Stomach smooth muscle (tissue), 2 donors: ENCODE data around the gene PDLIM1.
"Not testable (repeated sequence)": the region's sequence is repeated elsewhere in the genome, so short reads cannot be mapped to it uniquely, and the experiment has no call there.

Source experiments
- H3K27ac ChIP-seq: one replicate; pipeline ENCODE4 v1.7.0; 2013; ENCODE audit warnings: mild to moderate bottlenecking, low read length, inconsistent platforms
- H3K27me3 ChIP-seq, 2 donors: one replicate each; pipeline ENCODE4 v1.7.0; 2013; ENCODE audit warnings: low read length in 2 of 2; ENCODE audit not compliant: insufficient read depth in 2 of 2, control insufficient read depth in 1 of 2
- H3K36me3 ChIP-seq, 2 donors: one replicate each; pipeline ENCODE4 v1.7.0; 2013; ENCODE audit warnings: low read length in 2 of 2; ENCODE audit not compliant: control insufficient read depth in 2 of 2, insufficient read depth in 2 of 2
- H3K4me1 ChIP-seq: one replicate; pipeline ENCODE4 v1.7.0; 2013; ENCODE audit warnings: low read length; ENCODE audit not compliant: control insufficient read depth, insufficient read depth
- H3K4me3 ChIP-seq, 2 donors: one replicate each; pipeline ENCODE4 v1.7.0; 2013; ENCODE audit warnings: low read length in 2 of 2
- H3K9ac ChIP-seq, 2 donors: one replicate each; pipeline ENCODE4 v1.7.0; 2013; ENCODE audit warnings: low read length in 2 of 2, mild to moderate bottlenecking in 1 of 2
- H3K9me3 ChIP-seq, 2 donors: one replicate each; pipeline ENCODE4 v1.7.0; 2013; ENCODE audit warnings: low read length in 2 of 2; ENCODE audit not compliant: control insufficient read depth in 2 of 2
- donor health status: healthy.
- donor health status: Pancreatic carcinoma.

Gene PDLIM1

GRCh38 chr10:95202865-95203264 is 87.9 kb downstream of the PDLIM1 start:
- H3K4me1 ChIP-seq, H3K9me3 ChIP-seq, H3K36me3 ChIP-seq, H3K27ac ChIP-seq, H3K4me3 ChIP-seq, H3K9ac ChIP-seq, H3K27me3 ChIP-seq: not testable (repeated sequence)

- no peak overlapping the region for H3K4me3 ChIP-seq
- no peaks in the 10 kb centered on the region for H3K9me3 ChIP-seq
- H3K27me3 ChIP-seq: no peaks in the 10 kb centered on the region
- H3K9ac ChIP-seq: no peak overlapping the region
- H3K36me3 ChIP-seq: no peaks in the 10 kb centered on the region
- H3K4me1 ChIP-seq: no peaks in the 10 kb centered on the region
- no peak overlapping the region for H3K27ac ChIP-seq
Measured at GRCh38 chr10:95201736-95202135, 89.1 kb downstream of the PDLIM1 start.

GRCh38 chr10:95196046-95196445 is 94.8 kb downstream of the PDLIM1 start:
- Histone ChIP-seq H3K27ac (no peak overlapping the region), H3K9me3 (no peaks in the 10 kb centered on the region), H3K4me1 (no peaks in the 10 kb centered on the region), H3K36me3 (no peaks in the 10 kb centered on the region), H3K9ac (no peak overlapping the region), H3K27me3 (no peaks in the 10 kb centered on the region), H3K4me3 (no peak overlapping the region)

GRCh38 chr10:95193944-95194343 is 96.9 kb downstream of the PDLIM1 start, which contains the start of gene ACSM6:
Gene ACSM6, plus strand, starts transcription at chr10:95194238. Its CDS starts 248 bp downstream, at chr10:95194486.
- H3K36me3 ChIP-seq: no peaks in the 10 kb centered on the region
- H3K27ac ChIP-seq: no peak within 1 kb of the TSS
- H3K4me3 ChIP-seq: no peak within 1 kb of the TSS
- no peak within 1 kb of the TSS for H3K9ac ChIP-seq
- H3K9me3 ChIP-seq: no peaks in the 10 kb centered on the region
- no peaks in the 10 kb centered on the region for H3K27me3 ChIP-seq
- no peaks in the 10 kb centered on the region for H3K4me1 ChIP-seq

- Histone ChIP-seq H3K4me1 (no peaks in the 10 kb centered on the region), H3K9me3 (no peaks in the 10 kb centered on the region), H3K27me3 (no peaks in the 10 kb centered on the region), H3K9ac (no peak overlapping the region), H3K36me3 (no peaks in the 10 kb centered on the region), H3K27ac (no peak overlapping the region), H3K4me3 (no peak overlapping the region)
Measured at GRCh38 chr10:95188593-95188992, 102.2 kb downstream of the PDLIM1 start.

- H3K4me3 ChIP-seq: no peak overlapping the region
- H3K27me3 ChIP-seq: no peaks in the 10 kb centered on the region
- H3K9ac ChIP-seq: no peak overlapping the region
- no peaks in the 10 kb centered on the region for H3K36me3 ChIP-seq
- H3K4me1 ChIP-seq: no peaks in the 10 kb centered on the region
- no peaks in the 10 kb centered on the region for H3K9me3 ChIP-seq
- H3K27ac ChIP-seq: no peak overlapping the region
Measured at GRCh38 chr10:95187617-95188016, 103.2 kb downstream of the PDLIM1 start.
